KMS-11 (cell line): Measurements from ENCODE around the gene SCTR.
A peak's percentile ranks its signal among the peaks of the same experiment; 100 is the strongest.

Experiments
- H2AFZ ChIP-seq: fragments of 200-600 bp; sonication (generic); 2 replicates; pipeline ENCODE4 v1.6.1; 2016; ENCODE audit warnings: antibody characterized with exemption, mixed run types, low read depth
- H3K27ac ChIP-seq: fragments of 200-600 bp; sonication (generic); 2 replicates; pipeline ENCODE4 v1.6.1; 2016; ENCODE audit warnings: mild to moderate bottlenecking, mixed run types
- H3K27me3 ChIP-seq: fragments of 200-600 bp; sonication (generic); 2 replicates; pipeline ENCODE4 v1.6.1; 2017; ENCODE audit warnings: mild to moderate bottlenecking, low read depth, mixed run types, moderate library complexity; ENCODE audit not compliant: insufficient read depth
- H3K36me3 ChIP-seq: fragments of 200-600 bp; sonication (generic); 2 replicates; pipeline ENCODE4 v1.6.1; 2017; ENCODE audit warnings: mild to moderate bottlenecking, mixed run types; ENCODE audit not compliant: insufficient read depth
- H3K4me1 ChIP-seq: fragments of 200-600 bp; sonication (generic); 2 replicates; pipeline ENCODE4 v1.6.1; 2016; ENCODE audit warnings: mild to moderate bottlenecking, low read depth, mixed run types; ENCODE audit not compliant: poor library complexity, severe bottlenecking
- H3K4me2 ChIP-seq: fragments of 200-600 bp; sonication (generic); 2 replicates; pipeline ENCODE4 v1.7.0; 2016; ENCODE audit warnings: mild to moderate bottlenecking, mixed run types
- H3K4me3 ChIP-seq: fragments of 200-600 bp; sonication (generic); IDR thresholded peaks from 2 replicates; pipeline ENCODE4 v1.6.1; 2017; ENCODE audit warnings: low read depth, low read length, mixed read lengths; ENCODE audit not compliant: insufficient read depth
- H3K79me2 ChIP-seq: fragments of 200-600 bp; sonication (generic); 2 replicates; pipeline ENCODE4 v1.6.1; 2016; ENCODE audit warnings: low read depth, mixed run types; ENCODE audit not compliant: insufficient read depth
- H3K9ac ChIP-seq: fragments of 200-600 bp; sonication (generic); 2 replicates; pipeline ENCODE4 v1.6.1; 2016; ENCODE audit warnings: mild to moderate bottlenecking, mixed run types
- H4K20me1 ChIP-seq: fragments of 200-600 bp; sonication (generic); 2 replicates; pipeline ENCODE4 v1.6.1; 2016; ENCODE audit warnings: mild to moderate bottlenecking, mixed run types; ENCODE audit not compliant: insufficient read depth
- CTCF ChIP-seq: fragments of 200-600 bp; sonication (generic); conservative IDR thresholded peaks from 2 replicates; pipeline ENCODE4 v1.6.1; 2017; ENCODE audit warnings: low read depth, mild to moderate bottlenecking, antibody characterized with exemption, low read length, moderate library complexity, mixed read lengths

The SCTR gene

GRCh38 chr2:119519057-119519408, 5.2 kb downstream of the SCTR start:
- no peak overlapping the region for H3K4me2 ChIP-seq
- no peak overlapping the region for H3K4me3 ChIP-seq
- H3K36me3 ChIP-seq = no peaks in the 10 kb centered on the region
- no peak overlapping the region for H3K9ac ChIP-seq
- no peak for TF ChIP-seq CTCF
- no peaks in the 10 kb centered on the region for H4K20me1 ChIP-seq
- H2AFZ ChIP-seq = no peak overlapping the region
- no peaks in the 10 kb centered on the region for H3K79me2 ChIP-seq
- H3K27ac ChIP-seq = no peak overlapping the region
- no peaks in the 10 kb centered on the region for H3K4me1 ChIP-seq
- no peaks in the 10 kb centered on the region for H3K27me3 ChIP-seq

GRCh38 chr2:119518401-119519056, 5.8 kb downstream of the SCTR start:
- no peaks in the 10 kb centered on the region for H3K36me3 ChIP-seq
- no peaks in the 10 kb centered on the region for H3K79me2 ChIP-seq
- H3K4me2 ChIP-seq = no peak overlapping the region
- H2AFZ ChIP-seq = no peak overlapping the region
- no peak overlapping the region for H3K9ac ChIP-seq
- H3K4me3 ChIP-seq = no peak overlapping the region
- no peak overlapping the region for H3K27ac ChIP-seq
- TF ChIP-seq CTCF = no peak
- no peaks in the 10 kb centered on the region for H4K20me1 ChIP-seq
- no peaks in the 10 kb centered on the region for H3K4me1 ChIP-seq
- H3K27me3 ChIP-seq = no peaks in the 10 kb centered on the region

- Histone ChIP-seq H3K27me3 (no peaks in the 10 kb centered on the region), H3K4me2 (no peak overlapping the region), H3K27ac (no peak overlapping the region), H3K4me1 (no peaks in the 10 kb centered on the region), H3K4me3 (no peak overlapping the region), H4K20me1 (no peaks in the 10 kb centered on the region), H3K36me3 (no peaks in the 10 kb centered on the region), H2AFZ (no peak overlapping the region), H3K9ac (no peak overlapping the region), H3K79me2 (no peaks in the 10 kb centered on the region)
- TF ChIP-seq CTCF = peak; percentile 65
Measured at GRCh38 chr2:119517433-119517832, 6.8 kb downstream of the SCTR start.

- TF ChIP-seq CTCF = no peak
- no peak overlapping the region for H3K4me3 ChIP-seq
- no peaks in the 10 kb centered on the region for H4K20me1 ChIP-seq
- H3K4me1 ChIP-seq = no peaks in the 10 kb centered on the region
- H3K27me3 ChIP-seq = no peaks in the 10 kb centered on the region
- H3K27ac ChIP-seq = no peak overlapping the region
- H3K36me3 ChIP-seq = no peaks in the 10 kb centered on the region
- H2AFZ ChIP-seq = no peak overlapping the region
- H3K4me2 ChIP-seq = no peak overlapping the region
- H3K9ac ChIP-seq = no peak overlapping the region
- H3K79me2 ChIP-seq = no peaks in the 10 kb centered on the region
Measured at GRCh38 chr2:119516121-119516520, 8.2 kb downstream of the SCTR start.
